Measurements from ENCODE around the gene FHL1. TPM values are rescaled to one million over a fixed set of nuclear protein-coding genes. Genes with fewer than 3 reads are reported as not detected.

Gene FHL1
- total and polyA plus RNA-seq, 2 of the 4 experiments (the other 2 are of a cell fraction): 69.4 to 72.9 TPM

- Histone ChIP-seq H3K27me3 (ENCODE audit: control insufficient read depth, insufficient read depth, low read length) (no peaks in the 10 kb centered on the region), H4K8ac (ENCODE audit: low read depth in 2 of 2, low read length in 2 of 2) (no peak overlapping the region), H3K18ac (ENCODE audit: low read depth, low read length) (no peak overlapping the region; the same call in 1 of the 2 replicates), H3K36me3 (ENCODE audit: control insufficient read depth, insufficient read depth, low read length) (peaks cover 11% of the 10 kb centered on the region), H3K9me3 (ENCODE audit: control insufficient read depth, insufficient read depth, low read length) (no peaks in the 10 kb centered on the region), H2AK5ac (ENCODE audit: low read depth, low read length) (no peak overlapping the region), H3K4ac (ENCODE audit: low read depth, low read length) (no peak overlapping the region), H3K79me1 (ENCODE audit: low read depth in 1 of 2, low read length in 2 of 2) (0 out of 4 replicates have a peak, but pooled peaks cover 0 to 4% of the 10 kb centered on the region in 2 experiments), H3K4me3 (ENCODE audit: insufficient read depth, low read depth, low read length) (no peak overlapping the region), H4K20me1 (ENCODE audit: insufficient read depth, low read length) (no peaks in the 10 kb centered on the region), H3K9ac (ENCODE audit: low read depth, low read length) (no peak overlapping the region), H4K91ac (ENCODE audit: insufficient read depth, low read depth, low read length) (no peak overlapping the region), H3K4me2 (ENCODE audit: low read depth, low read length) (no peak overlapping the region; the same call in 1 of the 2 replicates), H2BK20ac (ENCODE audit: low read depth, low read length) (no peak overlapping the region), H2AFZ (replicated peaks; ENCODE audit: low read length, poor library complexity) (no peak overlapping the region), H3K56ac (ENCODE audit: extremely low read depth, insufficient read depth, low read length) (no peak overlapping the region), H2AK9ac (replicated peaks; ENCODE audit: low read depth, low read length, poor library complexity) (no peak overlapping the region), H2BK15ac (ENCODE audit: low read depth, low read length) (no peak overlapping the region), H3K27ac (ENCODE audit: insufficient read depth, low read length) (no peak overlapping the region), H3K4me1 (ENCODE audit: control insufficient read depth, insufficient read depth, low read length) (peaks cover 4% of the 10 kb centered on the region; the same call in 1 of the 2 replicates), H3K14ac (replicated peaks; ENCODE audit: low read depth, low read length) (no peak overlapping the region), H2BK5ac (ENCODE audit: low read depth, low read length, poor library complexity, severe bottlenecking) (no peak overlapping the region), H2BK120ac (ENCODE audit: low read depth, low read length) (no peak overlapping the region), H3K23ac (ENCODE audit: low read depth, low read length) (no peak overlapping the region), H3K9me1 (ENCODE audit: insufficient read depth, low read length) (no peaks in the 10 kb centered on the region), H4K5ac (ENCODE audit: low read depth, low read length) (no peak overlapping the region)
- DNase-seq (peak; percentile 48), ATAC-seq (ENCODE audit: low read depth) (no peak)
- intact Hi-C loops (cut with micrococcal nuclease) (no loop called here), in situ Hi-C loops (cut with MboI; ENCODE audit: low sequenced_read_pairs) (no loop called here), dilution Hi-C loops (cut with HindIII; ENCODE audit: low sequenced_read_pairs, unreplicated experiment) (no loop called here)
- POLR2A ChIA-PET (ENCODE audit: unreplicated experiment): no interaction called here
- CTCF ChIA-PET: interaction anchor here (0.5 kb wide), 1 partner anchor 265 kb away, joined by 3 read pairs; no protein-coding TSS in a partner anchor
- BruUV-seq (replicated peaks): no TSS peak
- WGBS, 2 experiments (ENCODE audit: extremely low coverage in 2 of 2, insufficient read length in 1 of 2): 100% methylated on average over 1 of the region's 8 CpGs; no CpG with 5 or more reads in 1 of the 2 experiments
- TF ChIP-seq CEBPB (IDR thresholded peaks at IDR 0.05; ENCODE audit: low read depth, low read length) (no peak), CTCF (conservative IDR thresholded peaks at IDR 0.05; ENCODE audit: low read depth, low read length) (no peak), RFX5 (IDR thresholded peaks at IDR 0.05; ENCODE audit: low read depth, low read length) (no peak), ELK1 (IDR thresholded peaks at IDR 0.05; ENCODE audit: borderline replicate concordance, low read depth, low read length) (no peak), MXI1 (IDR thresholded peaks at IDR 0.05; ENCODE audit: borderline replicate concordance, low read depth, low read length) (no peak), POLR2A (IDR thresholded peaks at IDR 0.05; ENCODE audit: low read depth, low read length) (no peak), BHLHE40 (IDR thresholded peaks at IDR 0.05; ENCODE audit: low read depth, low read length) (no peak), MAZ (IDR thresholded peaks at IDR 0.05; ENCODE audit: borderline replicate concordance, low read depth, low read length) (no peak), SMC3 (IDR thresholded peaks at IDR 0.05; ENCODE audit: low read depth, low read length) (no peak), RCOR1 (IDR thresholded peaks at IDR 0.05; ENCODE audit: insufficient replicate concordance, low read length) (no peak), FOS (IDR thresholded peaks at IDR 0.05; ENCODE audit: low read depth, low read length) (no peak), RAD21 (IDR thresholded peaks at IDR 0.05; ENCODE audit: low read length) (no peak), USF2 (IDR thresholded peaks at IDR 0.05; ENCODE audit: low read depth, low read length) (no peak), NFE2L2 (IDR thresholded peaks at IDR 0.05; ENCODE audit: low read depth, low read length) (no peak)
These were observed 80.9 kb downstream of the FHL1 start for GRCh38 chrX:136227948-136228838.
